Fibroblast of the conjunctiva (primary cell): ENCODE data around the gene MED12L.
"Not testable (repeated sequence)": the region's sequence is repeated elsewhere in the genome, so short reads cannot be mapped to it uniquely, and the experiment has no call there.

ENCODE experiments used
- DNase-seq: peaks from one replicate; pipeline ENCODE4 v3.0.0-alpha.2; 2010; ENCODE audit warnings: low read depth

MED12L gene

DNA sequence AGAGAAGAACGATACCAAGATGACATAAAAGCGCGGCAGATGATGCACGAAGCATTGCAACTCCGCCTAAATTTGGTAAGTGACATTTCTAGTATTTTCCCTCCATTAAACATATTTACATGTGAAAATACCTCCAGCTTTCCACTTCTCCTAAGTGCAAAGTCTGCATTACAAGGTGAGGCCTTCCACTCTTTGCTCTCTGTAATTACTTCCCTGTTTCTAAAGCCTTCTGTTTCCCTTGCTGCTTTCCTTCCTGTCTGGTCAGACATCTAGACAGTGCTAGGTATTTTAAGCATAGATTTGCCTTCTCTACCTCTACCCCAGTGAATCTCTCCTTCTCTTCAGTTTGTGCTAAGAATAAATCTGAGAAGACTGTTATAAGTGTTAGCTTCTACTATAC is 297.2 kb downstream of the MED12L start:
- no peak for DNase-seq

- no peak for DNase-seq
Observed at GRCh38 chr3:151383111-151383510, 297.6 kb downstream of the MED12L start.

DNA sequence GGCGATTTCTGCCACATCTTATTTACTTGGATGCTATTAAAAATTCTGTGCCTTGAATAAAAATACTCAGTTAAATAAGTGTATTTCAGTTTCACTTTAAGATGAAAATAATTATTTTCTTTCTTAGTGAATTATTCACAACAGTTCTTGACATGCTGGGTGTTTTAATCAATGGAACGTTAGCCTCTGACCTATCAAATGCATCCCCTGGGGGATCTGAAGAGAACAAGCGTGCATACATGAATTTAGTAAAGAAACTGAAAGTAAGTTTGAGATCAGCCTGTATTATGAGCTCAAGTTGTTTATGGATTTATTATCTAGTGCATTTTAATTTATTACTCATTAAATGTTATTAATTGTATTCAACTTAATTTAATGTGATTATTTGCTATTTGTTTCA is 298.5 kb downstream of the MED12L start:
- DNase-seq: no peak

DNA sequence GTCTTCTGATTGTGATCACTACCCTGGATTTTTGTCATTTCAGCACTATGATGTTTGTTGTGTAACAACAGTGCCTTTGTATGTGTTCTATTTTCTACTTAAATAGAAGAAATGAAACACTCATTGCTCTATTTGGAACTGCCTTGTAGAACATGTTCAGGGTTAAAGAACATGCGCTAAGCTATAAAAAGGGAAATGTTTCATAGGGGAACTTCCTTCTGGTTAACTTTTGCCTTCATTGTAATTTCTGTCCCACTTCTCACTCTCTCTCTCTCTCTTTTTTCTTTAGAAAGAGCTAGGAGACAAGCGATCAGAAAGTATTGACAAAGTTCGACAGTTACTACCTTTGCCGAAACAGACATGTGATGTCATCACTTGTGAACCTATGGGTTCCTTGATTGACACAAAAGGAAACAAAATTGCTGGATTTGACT is 299.3 kb downstream of the MED12L start, which contains the start of gene P2RY12:
TSS of gene P2RY12 (minus strand) at position 13 of the 434 bp plus-strand sequence. CDS start 45,908 bp downstream, outside the sequence.
- no peak for DNase-seq

- DNase-seq: no peak
Observed at GRCh38 chr3:151386056-151386455, 300.6 kb downstream of the MED12L start.

DNA sequence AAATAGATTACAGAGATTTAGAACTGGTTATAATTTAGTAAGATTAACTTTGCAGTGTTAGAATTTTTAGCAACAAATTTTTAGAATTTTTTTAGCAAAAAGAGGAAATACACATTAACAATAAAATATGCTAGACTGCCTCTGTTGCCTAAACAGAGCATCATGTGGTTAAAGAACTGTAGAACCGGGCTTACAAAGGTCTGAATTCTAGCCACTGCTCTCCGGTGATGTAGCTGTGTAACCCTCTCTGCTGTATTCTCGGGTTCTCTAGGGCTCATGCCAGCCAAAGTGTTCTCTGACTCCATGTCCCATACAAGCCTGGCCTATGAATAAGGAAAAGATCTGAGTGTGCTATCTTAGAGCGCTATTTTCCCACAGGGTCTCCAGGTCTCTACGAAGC is 302.0 kb downstream of the MED12L start:
- DNase-seq: no peak

DNA sequence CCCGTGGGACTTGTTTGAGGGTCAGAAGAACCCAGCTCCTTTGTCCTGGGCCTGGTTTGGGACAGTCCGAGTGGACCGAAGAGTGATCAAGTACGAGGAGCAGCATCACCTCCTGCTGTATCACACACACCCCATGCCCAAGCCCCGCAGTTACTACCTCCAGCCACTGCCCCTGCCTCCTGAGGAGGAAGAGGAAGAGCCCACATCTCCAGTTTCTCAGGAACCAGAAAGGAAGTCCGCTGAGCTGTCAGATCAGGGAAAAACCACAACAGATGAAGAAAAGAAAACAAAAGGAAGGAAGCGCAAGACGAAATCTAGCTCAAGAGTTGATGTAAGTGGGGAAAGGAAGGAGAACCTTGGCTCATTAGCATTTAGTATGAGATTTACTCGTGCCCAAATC is 302.4 kb downstream of the MED12L start:
- no peak for DNase-seq

- DNase-seq: no peak
Observed at GRCh38 chr3:151391720-151392119, 306.3 kb downstream of the MED12L start.

DNA sequence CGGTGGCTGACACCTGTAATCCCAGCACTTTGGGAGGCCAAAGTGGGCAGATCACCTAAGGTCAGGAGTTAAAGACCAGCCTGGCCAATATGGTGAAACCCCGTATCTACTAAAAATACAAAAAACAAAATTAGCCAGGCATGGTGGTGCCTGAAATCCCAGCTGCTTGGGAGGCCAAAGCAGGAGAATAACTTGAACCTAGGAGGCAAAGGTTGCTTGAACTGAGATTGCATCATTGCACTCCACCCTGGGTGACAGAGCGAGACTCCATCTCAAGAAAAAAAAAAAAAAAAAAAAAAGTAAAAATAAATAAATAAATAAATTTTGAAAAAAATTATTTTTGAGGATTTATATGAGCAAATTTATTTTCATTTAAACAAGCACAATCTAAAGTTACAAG is 306.7 kb downstream of the MED12L start:
- not testable (repeated sequence) for DNase-seq

GRCh38 chr3:151393146-151393830 is 307.8 kb downstream of the MED12L start:
- DNase-seq: no peak

DNA sequence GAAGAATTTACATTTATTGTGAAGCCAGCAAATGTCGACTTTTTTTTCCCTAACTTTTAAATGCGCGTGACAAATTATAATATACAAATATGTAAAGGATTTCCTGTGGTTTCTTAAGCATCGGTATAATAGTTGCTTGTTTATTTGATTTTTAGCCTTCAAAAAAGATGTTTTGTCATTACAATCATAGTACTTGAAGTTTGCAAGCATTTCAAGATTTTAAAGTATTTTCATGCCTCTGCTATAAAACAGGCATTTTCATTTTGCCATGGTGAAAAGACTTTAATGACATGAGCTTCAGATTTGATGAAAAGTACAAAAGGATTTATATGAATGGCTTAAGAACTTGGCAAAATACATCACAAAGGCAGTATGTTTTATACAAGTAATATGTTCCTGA is 308.5 kb downstream of the MED12L start:
- DNase-seq: no peak

- no peak for DNase-seq
Observed at GRCh38 chr3:151394611-151395010, 309.1 kb downstream of the MED12L start.

DNA sequence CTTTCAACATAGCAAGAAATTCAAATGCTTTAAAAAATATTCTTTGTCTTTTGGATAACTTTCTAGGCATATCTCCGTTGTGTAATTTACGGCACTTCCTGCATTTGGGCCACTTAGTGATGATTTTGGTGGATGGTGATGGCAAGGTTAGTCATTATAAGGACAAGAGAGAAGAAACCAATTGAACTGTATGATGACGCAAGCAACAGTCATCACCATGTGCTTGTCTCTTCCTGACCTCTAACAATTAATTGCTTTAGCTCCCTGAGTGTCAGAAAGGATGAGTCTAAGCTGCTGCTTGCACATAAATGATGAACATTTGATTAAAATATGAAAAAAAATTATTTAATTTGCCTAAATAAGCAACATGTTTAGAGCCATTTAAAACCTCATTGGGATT is 310.3 kb downstream of the MED12L start:
- no peak for DNase-seq

DNA sequence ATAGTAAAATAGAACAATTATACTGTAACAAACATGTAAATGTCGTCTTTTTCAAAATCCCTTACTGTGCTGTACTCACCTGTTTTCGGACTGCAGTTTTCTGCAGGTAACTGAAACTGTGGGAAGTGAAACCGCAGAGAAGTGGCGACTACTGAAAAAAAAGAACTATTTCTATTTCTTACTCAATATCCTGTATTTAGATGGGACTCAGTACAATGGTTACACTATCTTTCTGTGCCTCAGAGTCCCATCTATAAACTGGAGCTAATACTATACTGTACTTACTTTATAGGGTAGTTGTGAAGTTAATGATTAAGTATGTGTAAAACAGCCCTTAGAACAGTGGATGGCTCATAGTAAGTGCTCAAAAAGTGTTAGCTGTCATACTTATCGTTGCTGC is 313.4 kb downstream of the MED12L start:
- DNase-seq: no peak

DNA sequence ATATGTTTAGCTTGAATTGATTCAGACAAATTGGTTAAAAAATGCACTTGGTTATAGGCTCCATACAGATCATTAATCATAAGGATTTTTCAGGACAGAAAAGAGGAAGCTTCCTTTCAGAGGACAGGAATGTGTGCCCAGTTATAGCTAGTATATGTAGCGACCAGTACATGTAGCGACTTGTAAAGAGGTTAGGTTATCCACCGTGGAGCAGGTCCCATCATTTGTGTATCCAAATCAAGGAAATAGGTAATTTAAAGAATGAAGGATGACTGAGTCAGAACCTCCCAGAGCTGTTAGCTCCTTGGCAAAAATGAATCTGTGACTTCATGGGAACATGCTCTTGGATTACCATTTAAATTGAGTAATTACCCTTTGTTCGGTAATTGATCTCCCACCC is 314.9 kb downstream of the MED12L start:
- DNase-seq: no peak

- no peak for DNase-seq
Observed at GRCh38 chr3:151402349-151402748, 316.9 kb downstream of the MED12L start.

- DNase-seq: no peak
Observed at GRCh38 chr3:151403246-151403645, 317.8 kb downstream of the MED12L start.

DNA sequence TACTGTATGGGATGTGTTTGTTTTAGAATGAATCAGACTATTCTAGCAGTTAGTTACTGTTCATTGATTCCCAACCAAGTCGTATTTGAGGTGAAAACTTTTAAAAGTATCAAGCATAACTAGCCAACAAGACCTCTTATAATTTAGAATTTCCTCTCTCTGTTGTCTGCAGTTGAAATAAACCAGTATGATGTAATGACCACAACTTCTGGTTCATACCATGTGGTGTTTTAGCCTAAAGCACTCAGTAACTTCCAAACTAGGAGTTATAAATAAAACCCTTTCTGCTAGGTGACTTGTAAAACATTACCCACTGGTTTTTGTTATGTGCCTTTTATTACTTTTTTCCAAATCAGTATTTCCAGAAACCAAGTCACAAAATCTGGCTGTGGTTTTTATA is 318.9 kb downstream of the MED12L start:
- DNase-seq: no peak

GRCh38 chr3:151407928-151408327 is 322.5 kb downstream of the MED12L start:
- no peak for DNase-seq

DNA sequence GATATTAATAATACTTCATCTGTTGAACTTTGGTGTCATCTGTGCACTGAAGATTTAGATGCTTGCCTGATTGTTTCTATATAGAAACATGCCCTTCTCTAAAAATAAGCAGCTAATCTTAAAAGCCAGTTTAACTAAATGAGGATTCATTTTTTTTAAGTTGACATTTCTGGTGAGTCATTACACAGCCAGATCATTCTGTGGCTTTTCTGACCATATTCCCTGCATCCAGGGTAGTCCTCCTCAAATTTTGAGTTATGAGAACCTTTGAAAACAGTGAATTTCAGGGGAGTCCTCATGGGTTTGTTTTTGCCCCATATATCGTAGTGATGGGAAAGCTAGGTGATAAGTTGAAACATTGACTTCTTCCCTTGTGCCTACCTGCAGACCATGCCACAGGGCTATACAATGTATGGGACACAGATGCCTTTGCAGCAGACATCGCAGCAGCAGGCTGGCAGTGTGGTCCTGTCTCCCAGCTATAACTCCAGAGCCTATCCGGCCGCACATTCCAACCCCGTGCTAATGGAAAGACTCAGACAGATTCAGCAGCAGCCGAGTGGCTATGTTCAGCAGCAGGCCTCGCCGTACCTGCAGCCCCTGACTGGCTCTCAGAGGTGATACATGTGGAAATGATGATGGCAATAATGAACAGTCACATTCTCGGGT is 325.6 kb downstream of the MED12L start:
- no peak for DNase-seq

DNA sequence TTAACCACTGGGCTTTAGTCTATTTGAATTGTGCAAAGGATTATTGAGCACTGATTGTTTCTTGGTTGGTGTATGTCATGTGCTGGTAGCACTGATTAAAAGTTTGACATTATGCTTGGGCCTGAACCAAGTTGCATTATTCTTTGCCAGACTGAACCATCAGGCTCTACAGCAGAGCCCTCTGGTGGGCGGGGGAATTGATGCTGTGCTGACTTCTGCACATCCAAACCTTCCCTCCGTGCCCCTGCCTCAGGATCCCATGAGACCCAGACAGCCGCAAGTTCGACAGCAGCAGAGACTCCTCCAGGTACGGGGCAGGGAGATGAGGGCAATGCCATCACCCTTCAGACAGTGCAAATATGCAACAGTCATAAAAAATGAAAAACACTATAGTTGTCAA is 327.5 kb downstream of the MED12L start:
- DNase-seq: no peak

GRCh38 chr3:151415289-151415688 is 329.8 kb downstream of the MED12L start:
- no peak for DNase-seq

DNA sequence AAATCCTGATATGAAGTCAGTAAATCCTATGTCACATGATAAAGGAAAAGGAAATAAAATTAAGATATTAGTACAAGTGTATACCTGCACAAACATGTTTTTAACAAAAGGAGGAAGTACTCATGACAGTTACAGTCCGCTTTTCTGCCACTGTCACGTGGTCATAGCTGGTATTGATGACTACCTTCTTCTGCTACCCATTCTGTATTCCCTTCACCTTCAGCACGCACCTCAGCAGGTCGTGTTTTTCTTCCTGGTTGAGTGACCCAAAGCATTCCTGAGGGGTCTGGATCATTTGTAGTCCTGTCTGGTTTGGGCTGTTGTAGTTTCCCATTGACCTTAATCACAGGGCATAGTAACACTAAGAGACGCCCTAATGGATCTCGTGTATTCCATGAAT is 334.3 kb downstream of the MED12L start:
- no peak for DNase-seq

- no peak for DNase-seq
Observed at GRCh38 chr3:151421938-151422337, 336.5 kb downstream of the MED12L start.
